ENCODE results near the gene ZNF177. TPM values are rescaled to one million over a fixed set of nuclear protein-coding genes. Genes with fewer than 3 reads are reported as not detected.

The ZNF177 gene
- total and polyA plus RNA-seq, 2 donors (not counting 1 experiment from before 2014, with no cell fraction given): 2.5 to 2.8 TPM

DNA sequence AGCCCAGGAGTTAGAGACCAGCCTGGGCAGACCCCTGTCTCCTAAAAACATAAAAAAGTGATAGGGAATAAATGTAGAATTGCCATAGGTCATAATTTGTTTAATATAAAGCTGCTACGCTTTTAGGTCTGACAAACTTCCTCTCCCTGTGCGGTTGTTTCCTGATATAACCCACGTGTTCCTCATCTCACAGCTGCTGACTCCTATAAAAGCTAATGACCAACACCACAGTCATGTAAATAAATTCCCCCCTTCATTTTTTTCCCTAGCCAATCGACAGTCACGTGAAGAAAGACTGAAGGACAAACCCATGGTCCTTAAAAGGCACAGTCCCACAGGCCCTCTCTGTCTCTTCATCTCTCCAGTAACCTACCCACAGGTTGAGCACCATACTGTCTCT is 45.0 kb downstream of the ZNF177 start:
- Histone ChIP-seq H3K4me1 (ENCODE audit: control insufficient read depth in 2 of 2, insufficient read depth in 2 of 2, low read length in 2 of 2) (peaks cover 9 to 16% of the 10 kb centered on the region in 2 donors), H3K36me3 (replicated peaks in 1 of 2; ENCODE audit: control extremely low read depth in 1 of 2, control insufficient read depth in 1 of 2, extremely low read depth in 1 of 2, insufficient read depth in 2 of 2, low read length in 1 of 2) (peaks cover 0 to 5% of the 10 kb centered on the region in 2 experiments), H3K4me3 (ENCODE audit: control extremely low read depth in 1 of 5, extremely low read depth in 1 of 5, insufficient read depth in 1 of 5, low read depth in 2 of 5, low read length in 4 of 5) (peak overlapping the region in 1 of 5 experiments; percentile 79), H3K4me2 (replicated peaks; ENCODE audit: low read depth, low read length, poor library complexity, severe bottlenecking) (peak overlapping the region; percentile 68), H3K9ac (ENCODE audit: low read length) (peak overlapping the region; percentile 65), H2AFZ (ENCODE audit: insufficient read depth, low read depth, low read length, poor library complexity, severe bottlenecking) (peak overlapping the region; percentile 90), H4K20me1 (ENCODE audit: control insufficient read depth, insufficient read depth, low read length, poor library complexity, severe bottlenecking) (no peaks in the 10 kb centered on the region), H3K79me2 (ENCODE audit: control insufficient read depth, insufficient read depth, low read length) (no peaks in the 10 kb centered on the region), H3K9me3 (ENCODE audit: control extremely low read depth in 1 of 3, control insufficient read depth in 2 of 3, insufficient read depth in 1 of 3, low read length in 2 of 3) (peaks cover 9 to 62% (median 61%) of the 10 kb centered on the region in 3 donors), H3K27me3 (replicated peaks in 1 of 4; ENCODE audit: control extremely low read depth in 1 of 4, control insufficient read depth in 3 of 4, insufficient read depth in 4 of 4, low read length in 3 of 4) (no peaks in the 10 kb centered on the region), H3K27ac (ENCODE audit: low read length in 2 of 2) (no peak overlapping the region)
- 49% methylated on average over 5 of the region's 5 CpGs for WGBS (ENCODE audit: insufficient coverage)
- POLR2A ChIA-PET: no interaction called here
- Mint-ChIP-seq H3K4me1 (peaks cover 12% of the 10 kb centered on the region), H3K4me3 (peak overlapping the region; percentile 86), H3K27me3 (no peaks in the 10 kb centered on the region), H3K27ac (no peak overlapping the region), H3K9me3 (ENCODE audit: insufficient read depth) (peaks cover 29% of the 10 kb centered on the region)
- no peak for ATAC-seq (ENCODE audit: low read depth)
- DNase-seq: no peak
- intact Hi-C loops (cut with micrococcal nuclease): loop anchor here (2.0 to 10.0 kb wide), 2 partner anchors 27 to 387 kb away; partner anchors contain the start of gene ZNF266
- CTCF ChIA-PET: no interaction called here
- no peak for TF ChIP-seq CTCF (IDR thresholded peaks at IDR 0.05)
- no peak for TF ChIP-seq EZH2 (IDR thresholded peaks at IDR 0.05; ENCODE audit: borderline replicate concordance, insufficient read depth, low read depth, low read length, poor library complexity, severe bottlenecking)

DNA sequence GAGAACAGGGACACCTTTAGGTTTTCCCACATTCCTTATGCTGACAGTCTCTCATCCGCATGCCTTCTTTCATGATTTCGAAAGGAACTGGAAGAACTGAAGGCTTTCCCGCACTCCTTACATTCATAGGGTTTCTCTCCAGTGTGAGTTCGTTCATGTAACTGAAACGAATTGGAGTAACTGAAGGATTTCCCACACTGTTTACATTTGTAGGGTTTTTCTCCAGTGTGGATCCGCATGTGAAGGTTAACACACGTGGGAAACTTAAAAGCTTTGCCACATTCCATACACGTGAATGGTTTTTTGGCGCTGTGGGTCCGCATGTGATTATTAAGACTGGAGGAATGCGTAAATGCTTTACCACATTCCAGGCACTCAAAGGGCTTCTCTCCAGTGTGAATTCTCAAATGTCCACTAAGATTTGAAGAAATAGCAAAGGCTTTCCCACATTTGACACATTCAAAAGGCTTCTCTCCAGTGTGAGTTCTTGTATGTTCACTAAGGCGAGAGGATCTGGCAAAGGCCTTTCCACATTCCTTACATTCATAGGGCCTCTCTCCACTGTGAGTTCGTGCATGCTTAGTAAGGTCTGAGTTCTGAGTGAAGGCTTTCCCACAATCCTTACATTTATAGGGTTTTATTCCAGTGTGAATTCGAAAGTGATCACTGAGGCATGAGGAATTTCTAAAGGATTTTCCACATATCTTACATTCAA is 50.6 kb downstream of the ZNF177 start:
- Mint-ChIP-seq H3K27me3 (no peaks in the 10 kb centered on the region), H3K9me3 (ENCODE audit: insufficient read depth) (peaks cover 24% of the 10 kb centered on the region), H3K4me3 (no peak overlapping the region), H3K27ac (no peak overlapping the region), H3K4me1 (no peaks in the 10 kb centered on the region)
- TF ChIP-seq CTCF (IDR thresholded peaks at IDR 0.05) (no peak), EZH2 (IDR thresholded peaks at IDR 0.05; ENCODE audit: borderline replicate concordance, insufficient read depth, low read depth, low read length, poor library complexity, severe bottlenecking) (no peak)
- ChIA-PET POLR2A (no interaction called here), CTCF (no interaction called here)
- H3K27ac ChIP-seq (ENCODE audit: low read length in 2 of 2): no peak overlapping the region
- H2AFZ ChIP-seq (ENCODE audit: insufficient read depth, low read depth, low read length, poor library complexity, severe bottlenecking): no peak overlapping the region
- peaks cover 9 to 68% (median 61%) of the 10 kb centered on the region in 3 donors for H3K9me3 ChIP-seq (ENCODE audit: control extremely low read depth in 1 of 3, control insufficient read depth in 2 of 3, insufficient read depth in 1 of 3, low read length in 2 of 3)
- no peaks in the 10 kb centered on the region for H3K79me2 ChIP-seq (ENCODE audit: control insufficient read depth, insufficient read depth, low read length)
- intact Hi-C loops (cut with micrococcal nuclease): no loop called here
- DNase-seq: no peak
- no peaks in the 10 kb centered on the region for H3K4me1 ChIP-seq (ENCODE audit: control insufficient read depth in 2 of 2, insufficient read depth in 2 of 2, low read length in 2 of 2)
- H4K20me1 ChIP-seq (ENCODE audit: control insufficient read depth, insufficient read depth, low read length, poor library complexity, severe bottlenecking): no peaks in the 10 kb centered on the region
- no peak overlapping the region for H3K4me2 ChIP-seq (replicated peaks; ENCODE audit: low read depth, low read length, poor library complexity, severe bottlenecking)
- no peaks in the 10 kb centered on the region for H3K27me3 ChIP-seq (replicated peaks in 1 of 4; ENCODE audit: control extremely low read depth in 1 of 4, control insufficient read depth in 3 of 4, insufficient read depth in 4 of 4, low read length in 3 of 4)
- peaks cover 21 to 57% of the 10 kb centered on the region in 2 experiments for H3K36me3 ChIP-seq (replicated peaks in 1 of 2; ENCODE audit: control extremely low read depth in 1 of 2, control insufficient read depth in 1 of 2, extremely low read depth in 1 of 2, insufficient read depth in 2 of 2, low read length in 1 of 2)
- H3K9ac ChIP-seq (ENCODE audit: low read length): no peak overlapping the region
- 100% methylated on average over 3 of the region's 14 CpGs for WGBS (ENCODE audit: insufficient coverage)
- ATAC-seq (ENCODE audit: low read depth): no peak
- no peak overlapping the region for H3K4me3 ChIP-seq (ENCODE audit: control extremely low read depth in 1 of 5, extremely low read depth in 1 of 5, insufficient read depth in 1 of 5, low read depth in 2 of 5, low read length in 4 of 5)
